Activated B cell treated with CpG ODN at 0.5 μM for 24 hours (primary cell): ENCODE measurements around the gene FBXO4. TPM values are rescaled to one million over a fixed set of nuclear protein-coding genes. Genes with fewer than 3 reads are reported as not detected.

Experiments used
- ATAC-seq: fragments of 200-7000 bp; cut with Tn5 transposase; one replicate; pipeline ENCODE4 v1.10.0; 2021; ENCODE audit warnings: low read depth, mild to moderate bottlenecking, moderate library complexity
- CTCF ChIA-PET: fragments of 350-600 bp; sonication (Branson Sonifier 250); formaldehyde crosslinking; loops from one replicate; lab custom pipeline; 2021; ENCODE audit warnings: antibody characterized with exemption; lab: Charles Lee
- POLR2A ChIA-PET: fragments of 350-600 bp; sonication (Branson Sonifier 250); formaldehyde crosslinking; loops from one replicate; lab custom pipeline; 2021; ENCODE audit warnings: antibody characterized with exemption; lab: Charles Lee
- DNase-seq: peaks from one replicate; pipeline ENCODE4 v3.0.0; 2022
- H3K27ac Mint-ChIP-seq: one replicate; pipeline ENCODE4 v1.8.0; 2020; ENCODE audit warnings: mixed read lengths
- H3K27me3 Mint-ChIP-seq: one replicate; pipeline ENCODE4 v1.8.0; 2021; ENCODE audit warnings: mixed read lengths
- H3K36me3 Mint-ChIP-seq: one replicate; pipeline ENCODE4 v1.8.0; 2021; ENCODE audit warnings: low read depth, mixed read lengths
- H3K4me1 Mint-ChIP-seq: one replicate; pipeline ENCODE4 v1.8.0; 2021; ENCODE audit warnings: mixed read lengths
- H3K4me3 Mint-ChIP-seq: one replicate; pipeline ENCODE4 v1.8.0; 2020; ENCODE audit warnings: mild to moderate bottlenecking, mixed read lengths
- H3K9me3 Mint-ChIP-seq: one replicate; pipeline ENCODE4 v1.8.0; 2020; ENCODE audit warnings: mixed read lengths
- intact Hi-C: fragments of 100-400 bp; cut with micrococcal nuclease; formaldehyde crosslinking; loops from one replicate; pipeline ENCODE4 v1.15.1; 2024
- total RNA-seq: library from RNA; stranded (reverse); gene quantifications from 2 replicates; pipeline ENCODE4 v1.2.3, GENCODE V29; 2022
- TF ChIP-seq, protein P1 (sequence below): fragments of 200-600 bp; IDR thresholded peaks from one replicate; pipeline ENCODE4 v1.8.0; 2022; ENCODE audit warnings: antibody characterized with exemption, mild to moderate bottlenecking

The FBXO4 gene, protein sequence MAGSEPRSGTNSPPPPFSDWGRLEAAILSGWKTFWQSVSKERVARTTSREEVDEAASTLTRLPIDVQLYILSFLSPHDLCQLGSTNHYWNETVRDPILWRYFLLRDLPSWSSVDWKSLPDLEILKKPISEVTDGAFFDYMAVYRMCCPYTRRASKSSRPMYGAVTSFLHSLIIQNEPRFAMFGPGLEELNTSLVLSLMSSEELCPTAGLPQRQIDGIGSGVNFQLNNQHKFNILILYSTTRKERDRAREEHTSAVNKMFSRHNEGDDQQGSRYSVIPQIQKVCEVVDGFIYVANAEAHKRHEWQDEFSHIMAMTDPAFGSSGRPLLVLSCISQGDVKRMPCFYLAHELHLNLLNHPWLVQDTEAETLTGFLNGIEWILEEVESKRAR
- 14.8 and 15.9 TPM in 2 replicates for total RNA-seq

GRCh38 chr5:41924872-41925554 is at the start of gene FBXO4:
Gene FBXO4, plus strand, starts transcription at chr5:41925281. Its CDS starts 29 bp downstream, at chr5:41925310.
- Mint-ChIP-seq H3K27me3 (no peaks in the 10 kb centered on the region), H3K27ac (peak within 1 kb of the TSS; percentile 97), H3K4me3 (peak within 1 kb of the TSS; percentile 93), H3K9me3 (no peaks in the 10 kb centered on the region), H3K4me1 (peaks cover 24% of the 10 kb centered on the region), H3K36me3 (peaks cover 23% of the 10 kb centered on the region)
- ATAC-seq: peak; percentile 95
- TF ChIP-seq, protein P1, sequence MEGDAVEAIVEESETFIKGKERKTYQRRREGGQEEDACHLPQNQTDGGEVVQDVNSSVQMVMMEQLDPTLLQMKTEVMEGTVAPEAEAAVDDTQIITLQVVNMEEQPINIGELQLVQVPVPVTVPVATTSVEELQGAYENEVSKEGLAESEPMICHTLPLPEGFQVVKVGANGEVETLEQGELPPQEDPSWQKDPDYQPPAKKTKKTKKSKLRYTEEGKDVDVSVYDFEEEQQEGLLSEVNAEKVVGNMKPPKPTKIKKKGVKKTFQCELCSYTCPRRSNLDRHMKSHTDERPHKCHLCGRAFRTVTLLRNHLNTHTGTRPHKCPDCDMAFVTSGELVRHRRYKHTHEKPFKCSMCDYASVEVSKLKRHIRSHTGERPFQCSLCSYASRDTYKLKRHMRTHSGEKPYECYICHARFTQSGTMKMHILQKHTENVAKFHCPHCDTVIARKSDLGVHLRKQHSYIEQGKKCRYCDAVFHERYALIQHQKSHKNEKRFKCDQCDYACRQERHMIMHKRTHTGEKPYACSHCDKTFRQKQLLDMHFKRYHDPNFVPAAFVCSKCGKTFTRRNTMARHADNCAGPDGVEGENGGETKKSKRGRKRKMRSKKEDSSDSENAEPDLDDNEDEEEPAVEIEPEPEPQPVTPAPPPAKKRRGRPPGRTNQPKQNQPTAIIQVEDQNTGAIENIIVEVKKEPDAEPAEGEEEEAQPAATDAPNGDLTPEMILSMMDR: no peak
- POLR2A ChIA-PET: interaction anchor here (0.8 to 2.4 kb wide), 11 partner anchors 20 to 1559 kb away, joined by 3 to 74 read pairs (median 3); partner anchors contain the start of genes OXCT1, RIMOC1, TMEM267 and ZNF131
- peak; percentile 82 for DNase-seq
- intact Hi-C loops: loop anchor here (1.0 to 5.0 kb wide), 9 partner anchors 21 to 1632 kb away; partner anchors contain the start of genes HMGCS1, OXCT1, PAIP1 and RIMOC1
- CTCF ChIA-PET: interaction anchor here (1.2 to 2.1 kb wide), 3 partner anchors 21 to 132 kb away, joined by 3 to 7 read pairs (median 7); partner anchors contain the start of gene RIMOC1

DNA sequence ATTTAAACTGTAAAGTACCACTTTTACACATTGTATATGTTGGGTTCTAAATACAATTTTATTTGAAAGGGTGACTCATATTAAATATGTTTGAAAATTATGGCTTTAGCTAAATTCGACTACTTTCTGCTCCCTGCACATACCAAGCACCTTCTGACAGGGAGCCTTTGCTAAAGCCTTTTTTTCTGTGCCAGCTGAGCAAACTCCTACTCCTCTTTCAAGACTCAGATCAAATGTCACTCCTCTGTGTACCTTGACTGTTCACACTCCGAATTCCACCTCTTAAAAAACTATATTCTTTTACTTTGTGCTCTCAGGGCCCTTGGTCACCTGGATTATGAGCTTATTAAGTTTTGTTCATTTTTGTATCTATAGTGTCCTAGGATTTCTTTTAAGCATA is 48.4 kb upstream of the FBXO4 start:
- intact Hi-C loops: no loop called here
- ATAC-seq: no peak
- no peaks in the 10 kb centered on the region for H3K4me1 Mint-ChIP-seq
- ChIA-PET CTCF (no interaction called here), POLR2A (interaction anchor here (0.6 to 1.1 kb wide), 2 partner anchors 27 to 1235 kb away, joined by 3 read pairs; partner anchors contain the start of gene RIMOC1)
- TF ChIP-seq, protein P1: no peak
- no peak overlapping the region for H3K27ac Mint-ChIP-seq
- H3K27me3 Mint-ChIP-seq: peaks cover 23% of the 10 kb centered on the region
- H3K9me3 Mint-ChIP-seq: no peaks in the 10 kb centered on the region
- no peaks in the 10 kb centered on the region for H3K36me3 Mint-ChIP-seq
- no peak overlapping the region for H3K4me3 Mint-ChIP-seq
- DNase-seq: no peak

GRCh38 chr5:41877408-41877807 is 47.7 kb upstream of the FBXO4 start:
- no peaks in the 10 kb centered on the region for H3K9me3 Mint-ChIP-seq
- H3K27me3 Mint-ChIP-seq: peaks cover 26% of the 10 kb centered on the region
- CTCF ChIA-PET: no interaction called here
- intact Hi-C loops: no loop called here
- ATAC-seq: no peak
- TF ChIP-seq, protein P1: no peak
- POLR2A ChIA-PET: interaction anchor here (1.1 kb wide), 1 partner anchor 26 kb away, joined by 3 read pairs; the partner anchor contains the start of gene RIMOC1
- no peak for DNase-seq
- no peaks in the 10 kb centered on the region for H3K36me3 Mint-ChIP-seq
- no peak overlapping the region for H3K4me3 Mint-ChIP-seq
- H3K4me1 Mint-ChIP-seq: no peaks in the 10 kb centered on the region
- H3K27ac Mint-ChIP-seq: no peak overlapping the region

- no peak overlapping the region for H3K4me3 Mint-ChIP-seq
- CTCF ChIA-PET: no interaction called here
These were observed 46.9 kb upstream of the FBXO4 start for GRCh38 chr5:41878173-41878572.

More at GRCh38 chr5:41878173-41878572, 46.9 kb upstream of the FBXO4 start:
- intact Hi-C loops: no loop called here
- Mint-ChIP-seq H3K9me3 (no peaks in the 10 kb centered on the region), H3K27me3 (peaks cover 29% of the 10 kb centered on the region), H3K36me3 (no peaks in the 10 kb centered on the region), H3K27ac (no peak overlapping the region), H3K4me1 (no peaks in the 10 kb centered on the region)
- DNase-seq (no peak), ATAC-seq (no peak)
- TF ChIP-seq, protein P1: no peak
- POLR2A ChIA-PET: no interaction called here
